Transverse colon (tissue), 4 donors: ENCODE measurements around the gene NMU. TPM values are rescaled to one million over a fixed set of nuclear protein-coding genes. Genes with fewer than 3 reads are reported as not detected.

Experiments used
- DNase-seq: peaks from one replicate; pipeline ENCODE4 v3.0.0-alpha.2; 2019
- H3K27ac ChIP-seq, 4 donors: fragments of 200-600 bp; sonication (generic); 2 replicates each; pipeline ENCODE4 v1.5.1; 2016 to 2018; ENCODE audit warnings: inconsistent platforms in 4 of 4
- H3K27me3 ChIP-seq: fragments of 200-600 bp; sonication (generic); 2 replicates; pipeline ENCODE4 v1.5.1; 2017; ENCODE audit warnings: inconsistent platforms
- H3K36me3 ChIP-seq, 4 donors: fragments of 200-600 bp; sonication (generic); 2 replicates each; pipeline ENCODE4 v1.5.1; 2017 to 2019; ENCODE audit warnings: inconsistent platforms in 4 of 4
- H3K4me1 ChIP-seq, 4 donors: fragments of 200-600 bp; sonication (generic); 2 replicates each; pipeline ENCODE4 v1.5.1; 2017 to 2020; ENCODE audit warnings: inconsistent platforms in 4 of 4
- H3K4me3 ChIP-seq, 4 donors: fragments of 200-600 bp; sonication (generic); 1 replicate in 1 of 4; 2 replicates in 3 of 4; pipeline versions ENCODE4 v1.5.1 to v1.6.1; 2017 to 2019; ENCODE audit warnings: inconsistent platforms in 4 of 4
- H3K9me3 ChIP-seq, 2 donors: fragments of 200-600 bp; sonication (generic); 2 replicates each; pipeline ENCODE4 v1.5.1; 2017 to 2019; ENCODE audit warnings: inconsistent platforms in 2 of 2
- EP300 ChIP-seq: sonication (generic); formaldehyde crosslinking; IDR thresholded peaks from one replicate; pipeline ENCODE4 v1.6.1; 2017; ENCODE audit warnings: antibody characterized with exemption, low read depth
- POLR2A ChIP-seq: fragments of 450-650 bp; IDR thresholded peaks from one replicate; pipeline ENCODE4 v1.6.1; 2016; ENCODE audit warnings: antibody characterized with exemption, mild to moderate bottlenecking, moderate library complexity
- POLR2AphosphoS5 ChIP-seq, 3 donors: sonication (generic); formaldehyde crosslinking; IDR thresholded peaks; one replicate each; pipeline ENCODE4 v1.6.1; 2016; ENCODE audit warnings: antibody characterized with exemption in 3 of 3
- WGBS, 2 donors: methylation state at CpG; one replicate each; pipeline ENCODE4 v1.1.5; 2018; ENCODE audit warnings: low coverage in 1 of 2; 5-methylcytosine and 5-hydroxymethylcytosine counted together
- in situ Hi-C, 4 donors: fragments of 200-750 bp; cut with MboI; loops; one replicate each; pipeline versions ENCODE4 v1.15.0 to v1.15.1; 2017; ENCODE audit warnings: low sequenced_read_pairs in 3 of 4, low pct_ligation_motif_present in 1 of 4, low pct_unique_long_range_greater_than_20kb in 1 of 4
- intact Hi-C: fragments of 100-400 bp; cut with DNase I; formaldehyde crosslinking; loops from one replicate; pipeline ENCODE4 v1.15.1; 2023; ENCODE audit warnings: low total_unique reads
- total RNA-seq, 4 donors: library from RNA; depleted of rRNA; stranded (reverse); fragments of >200 nt; gene quantifications; one replicate each; pipeline ENCODE4 v1.1.0, GENCODE V29; 2016
- TF ChIP-seq, protein P1 (sequence below), 5 experiments: fragments of 200-600 bp in 3 of 5; fragments of 450-650 bp in 2 of 5; sonication (generic) in 3 of 5; IDR thresholded peaks; 1 replicate in 2 of 5; 2 replicates in 3 of 5; pipeline ENCODE4 v1.5.1; 2016 to 2017; ENCODE audit warnings: antibody characterized with exemption in 5 of 5, inconsistent platforms in 3 of 5, mild to moderate bottlenecking in 2 of 5, moderate library complexity in 1 of 5

Gene NMU
- total RNA-seq, 4 donors from 2014 or later, result 0.96 TPM; not detected in 3

GRCh38 chr4:55578341-55579010, 57.6 kb downstream of the NMU start:
- Histone ChIP-seq H3K9me3 (peaks cover 13% of the 10 kb centered on the region in 2 donors), H3K36me3 (no peaks in the 10 kb centered on the region), H3K27me3 (no peaks in the 10 kb centered on the region), H3K4me3 (no peak overlapping the region), H3K27ac (no peak overlapping the region), H3K4me1 (no peaks in the 10 kb centered on the region)
- TF ChIP-seq, protein P1, sequence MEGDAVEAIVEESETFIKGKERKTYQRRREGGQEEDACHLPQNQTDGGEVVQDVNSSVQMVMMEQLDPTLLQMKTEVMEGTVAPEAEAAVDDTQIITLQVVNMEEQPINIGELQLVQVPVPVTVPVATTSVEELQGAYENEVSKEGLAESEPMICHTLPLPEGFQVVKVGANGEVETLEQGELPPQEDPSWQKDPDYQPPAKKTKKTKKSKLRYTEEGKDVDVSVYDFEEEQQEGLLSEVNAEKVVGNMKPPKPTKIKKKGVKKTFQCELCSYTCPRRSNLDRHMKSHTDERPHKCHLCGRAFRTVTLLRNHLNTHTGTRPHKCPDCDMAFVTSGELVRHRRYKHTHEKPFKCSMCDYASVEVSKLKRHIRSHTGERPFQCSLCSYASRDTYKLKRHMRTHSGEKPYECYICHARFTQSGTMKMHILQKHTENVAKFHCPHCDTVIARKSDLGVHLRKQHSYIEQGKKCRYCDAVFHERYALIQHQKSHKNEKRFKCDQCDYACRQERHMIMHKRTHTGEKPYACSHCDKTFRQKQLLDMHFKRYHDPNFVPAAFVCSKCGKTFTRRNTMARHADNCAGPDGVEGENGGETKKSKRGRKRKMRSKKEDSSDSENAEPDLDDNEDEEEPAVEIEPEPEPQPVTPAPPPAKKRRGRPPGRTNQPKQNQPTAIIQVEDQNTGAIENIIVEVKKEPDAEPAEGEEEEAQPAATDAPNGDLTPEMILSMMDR (IDR thresholded peaks at IDR 0.05), result no peak
- no peak for TF ChIP-seq EP300
- no peak for TF ChIP-seq POLR2AphosphoS5 (IDR thresholded peaks at IDR 0.05)
- TF ChIP-seq POLR2A, result no peak
- no peak for DNase-seq
- in situ Hi-C loops (no loop called here), intact Hi-C loops (no loop called here)

DNA sequence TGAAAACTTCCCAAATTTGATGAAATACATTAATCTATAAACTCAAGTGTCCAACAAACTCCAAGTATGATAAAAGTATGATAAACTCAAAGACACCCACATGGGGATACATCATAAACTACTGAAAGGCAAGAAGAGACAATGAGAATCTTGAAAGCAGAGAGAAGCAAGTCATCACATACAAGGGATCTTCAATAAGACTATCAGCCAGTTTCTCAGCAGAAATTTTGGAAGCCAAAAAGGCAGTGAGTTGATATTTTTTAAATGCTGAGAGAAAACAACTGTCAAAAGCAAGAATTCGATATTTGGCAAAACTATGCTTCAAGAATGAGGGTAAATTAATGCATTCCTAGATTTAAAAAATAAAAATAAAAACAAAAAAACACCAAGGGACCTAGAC, 60.6 kb downstream of the NMU start:
- in situ Hi-C loops, result no loop called here

GRCh38 chr4:55574252-55574651, 61.8 kb downstream of the NMU start:
- WGBS, 2 donors, result 58% methylated on average over 1 of the region's 1 CpG; no CpG with 5 or more reads in 1 of the 2 donors
- intact Hi-C loops, result no loop called here
- in situ Hi-C loops, result no loop called here
- Histone ChIP-seq H3K9me3 (peaks cover 13% of the 10 kb centered on the region in 2 donors), H3K4me3 (no peak overlapping the region), H3K27ac (no peak overlapping the region), H3K27me3 (no peaks in the 10 kb centered on the region), H3K4me1 (no peaks in the 10 kb centered on the region), H3K36me3 (no peaks in the 10 kb centered on the region)
- TF ChIP-seq EP300 (no peak), POLR2A (no peak)
- no peak for DNase-seq

More for the DNA sequence above, 60.6 kb downstream of the NMU start:
- Histone ChIP-seq H3K36me3 (no peaks in the 10 kb centered on the region), H3K4me3 (no peak overlapping the region), H3K4me1 (no peaks in the 10 kb centered on the region), H3K27ac (no peak overlapping the region), H3K27me3 (no peaks in the 10 kb centered on the region), H3K9me3 (peaks cover 13% of the 10 kb centered on the region in 2 donors)
- 70 to 83% methylated on average over 1 of the region's 1 CpG for WGBS, 2 donors
- no peak for DNase-seq
- no peak for TF ChIP-seq POLR2A
- TF ChIP-seq, protein P1 (IDR thresholded peaks at IDR 0.05), result no peak
- no peak for TF ChIP-seq POLR2AphosphoS5 (IDR thresholded peaks at IDR 0.05)
- TF ChIP-seq EP300, result no peak
- intact Hi-C loops, result no loop called here

DNA sequence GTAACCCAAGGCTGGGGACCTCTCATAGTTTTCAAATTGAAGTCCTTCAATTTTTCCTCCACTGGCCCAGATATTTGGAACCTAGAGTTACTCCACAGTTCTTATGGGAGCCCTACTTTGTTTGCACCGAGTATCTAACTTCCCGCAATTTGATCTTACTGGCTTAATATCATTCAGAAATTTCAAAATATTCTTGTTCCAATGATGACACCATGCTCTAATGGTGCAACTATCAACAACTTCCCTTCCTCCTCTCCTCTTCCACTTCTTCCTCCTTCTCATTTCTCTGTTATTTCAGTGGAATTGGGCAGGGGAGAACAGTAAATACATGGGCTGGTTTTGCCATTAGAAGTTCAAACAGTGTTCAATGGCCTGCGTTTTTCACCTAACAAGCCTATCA, 64.3 kb downstream of the NMU start:
- TF ChIP-seq EP300 (no peak), POLR2AphosphoS5 (IDR thresholded peaks at IDR 0.05) (no peak), POLR2A (no peak)
- TF ChIP-seq, protein P1 (IDR thresholded peaks at IDR 0.05), result no peak
- Histone ChIP-seq H3K36me3 (no peaks in the 10 kb centered on the region), H3K27me3 (no peaks in the 10 kb centered on the region), H3K4me3 (no peak overlapping the region), H3K4me1 (no peaks in the 10 kb centered on the region), H3K9me3 (peaks cover 13% of the 10 kb centered on the region in 2 donors), H3K27ac (no peak overlapping the region)
- no peak for DNase-seq
- intact Hi-C loops (no loop called here), in situ Hi-C loops (no loop called here)
- WGBS, 2 donors, result 84 to 91% methylated on average over 3 of the region's 3 CpGs
